ENCODE data around the gene LEKR1. TPM values are rescaled to one million over a fixed set of nuclear protein-coding genes. Genes with fewer than 3 reads are reported as not detected.
A peak's percentile ranks its signal among the peaks of the same experiment; 100 is the strongest.

LEKR1 gene
- total and polyA plus RNA-seq, 2 donors (not counting 1 experiment from before 2014, with no cell fraction given) = 0.94 to 4.7 TPM

- whole genome bisulfite sequencing (ENCODE audit: insufficient coverage) = 84% methylated on average over 5 of the region's 13 CpGs
- H3K27me3 Mint-ChIP-seq = peaks cover 8% of the 10 kb centered on the region
- ATAC-seq (ENCODE audit: low read depth) (no peak), DNase-seq (peak; percentile 27)
- TF ChIP-seq CTCF (IDR thresholded peaks at IDR 0.05) = no peak
- no peak for TF ChIP-seq EZH2 (IDR thresholded peaks at IDR 0.05; ENCODE audit: borderline replicate concordance, insufficient read depth, low read depth, low read length, poor library complexity, severe bottlenecking)
- peak overlapping the region; percentile 94 for H3K4me3 Mint-ChIP-seq
- H3K79me2 ChIP-seq (ENCODE audit: control insufficient read depth, insufficient read depth, low read length) = no peaks in the 10 kb centered on the region
- peak overlapping the region; percentile 98 for H3K27ac Mint-ChIP-seq
- H2AFZ ChIP-seq (ENCODE audit: insufficient read depth, low read depth, low read length, poor library complexity, severe bottlenecking) = peak overlapping the region; percentile 95
- H3K4me1 ChIP-seq (ENCODE audit: control insufficient read depth in 2 of 2, insufficient read depth in 2 of 2, low read length in 2 of 2) = peaks cover 19 to 25% of the 10 kb centered on the region in 2 donors
- H3K36me3 ChIP-seq (replicated peaks in 1 of 2; ENCODE audit: control extremely low read depth in 1 of 2, control insufficient read depth in 1 of 2, extremely low read depth in 1 of 2, insufficient read depth in 2 of 2, low read length in 1 of 2) = no peaks in the 10 kb centered on the region
- H3K27ac ChIP-seq (ENCODE audit: low read length in 2 of 2) = peak overlapping the region; percentile 76 to 98
- peak overlapping the region; percentile 87 for H3K9ac ChIP-seq (ENCODE audit: low read length)
- H3K4me1 Mint-ChIP-seq = peaks cover 25% of the 10 kb centered on the region
- no peaks in the 10 kb centered on the region for H3K9me3 ChIP-seq (ENCODE audit: control extremely low read depth in 1 of 3, control insufficient read depth in 2 of 3, insufficient read depth in 1 of 3, low read length in 2 of 3)
- H3K9me3 Mint-ChIP-seq (ENCODE audit: insufficient read depth) = no peaks in the 10 kb centered on the region
- POLR2A ChIA-PET = interaction anchor here (0.5 to 2.2 kb wide), 6 partner anchors 10 to 533 kb away, joined by 3 to 23 read pairs (median 8); partner anchors contain the start of genes CCNL1, SSR3 and TIPARP
- peaks cover 0 to 2% (median 0%) of the 10 kb centered on the region in 4 experiments for H3K27me3 ChIP-seq (replicated peaks in 1 of 4; ENCODE audit: control extremely low read depth in 1 of 4, control insufficient read depth in 3 of 4, insufficient read depth in 4 of 4, low read length in 3 of 4)
- peak overlapping the region; percentile 90 for H3K4me2 ChIP-seq (replicated peaks; ENCODE audit: low read depth, low read length, poor library complexity, severe bottlenecking)
- peak overlapping the region; percentile 56 to 92 (median 80) for H3K4me3 ChIP-seq (ENCODE audit: control extremely low read depth in 1 of 5, extremely low read depth in 1 of 5, insufficient read depth in 1 of 5, low read depth in 2 of 5, low read length in 4 of 5)
- intact Hi-C loops (cut with micrococcal nuclease) = loop anchor here (1.0 to 5.0 kb wide), 3 partner anchors 59 to 1236 kb away; partner anchors contain the start of gene SLC33A1
- CTCF ChIA-PET = interaction anchor here (0.9 to 5.7 kb wide), 8 partner anchors 10 to 533 kb away, joined by 3 to 51 read pairs (median 7); partner anchors contain the start of genes SSR3 and TIPARP
- no peaks in the 10 kb centered on the region for H4K20me1 ChIP-seq (ENCODE audit: control insufficient read depth, insufficient read depth, low read length, poor library complexity, severe bottlenecking)
Measured at GRCh38 chr3:157087780-157088600, 261.8 kb downstream of the LEKR1 start.
